Activated CD8-positive, alpha-beta memory T cell treated with anti-CD3 and anti-CD28 coated beads for 1 hour (primary cell): ENCODE results near the gene RAB19.
A peak's percentile ranks its signal among the peaks of the same experiment; 100 is the strongest.

Experiments used
- DNase-seq, 2 donors: peaks; one replicate each; pipeline ENCODE4 v3.0.0-alpha.2; 2020; ENCODE audit warnings: low read depth in 1 of 2; ENCODE audit errors: extremely low read depth in 1 of 2

The RAB19 gene, protein sequence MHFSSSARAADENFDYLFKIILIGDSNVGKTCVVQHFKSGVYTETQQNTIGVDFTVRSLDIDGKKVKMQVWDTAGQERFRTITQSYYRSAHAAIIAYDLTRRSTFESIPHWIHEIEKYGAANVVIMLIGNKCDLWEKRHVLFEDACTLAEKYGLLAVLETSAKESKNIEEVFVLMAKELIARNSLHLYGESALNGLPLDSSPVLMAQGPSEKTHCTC

DNA sequence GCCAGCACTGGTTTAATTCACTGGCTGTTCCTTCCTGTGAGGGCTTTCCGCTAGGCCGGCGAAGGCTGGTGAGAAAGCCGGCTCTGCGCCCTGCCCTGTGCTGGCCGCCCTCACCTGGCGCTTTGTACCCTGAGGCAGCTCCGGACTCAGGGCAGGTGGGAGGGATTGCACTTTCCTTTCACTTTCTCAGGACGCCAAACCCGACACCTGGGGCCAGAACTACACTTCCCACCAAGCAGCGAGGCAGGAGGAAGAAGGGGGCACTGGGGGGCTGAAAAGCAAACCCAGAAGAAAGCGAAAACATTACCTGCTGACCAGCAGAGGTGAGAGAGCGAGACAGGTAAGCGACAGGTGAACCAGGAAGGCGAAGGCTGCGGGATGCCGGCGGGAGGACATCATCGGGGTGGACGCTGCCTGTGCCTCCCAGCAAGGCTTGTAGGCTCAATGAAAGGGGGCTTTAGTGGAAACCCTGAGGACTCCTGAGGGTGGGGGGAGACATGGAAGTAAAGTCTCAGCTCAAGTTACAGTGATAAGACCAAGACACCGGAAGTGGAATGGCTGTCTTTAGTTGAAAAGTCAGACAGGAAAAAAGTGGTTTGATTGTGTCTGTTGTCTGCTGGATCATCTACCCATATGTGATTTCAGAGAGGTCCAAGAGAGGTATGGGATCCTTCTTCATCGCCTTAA, at the start of gene RAB19:
Gene RAB19 (plus strand): TSS at position 181 of the 687 bp plus-strand sequence. CDS start 3,589 bp downstream, outside the sequence.
- DNase-seq = peak in 1 of 2 donors; percentile 22

DNA sequence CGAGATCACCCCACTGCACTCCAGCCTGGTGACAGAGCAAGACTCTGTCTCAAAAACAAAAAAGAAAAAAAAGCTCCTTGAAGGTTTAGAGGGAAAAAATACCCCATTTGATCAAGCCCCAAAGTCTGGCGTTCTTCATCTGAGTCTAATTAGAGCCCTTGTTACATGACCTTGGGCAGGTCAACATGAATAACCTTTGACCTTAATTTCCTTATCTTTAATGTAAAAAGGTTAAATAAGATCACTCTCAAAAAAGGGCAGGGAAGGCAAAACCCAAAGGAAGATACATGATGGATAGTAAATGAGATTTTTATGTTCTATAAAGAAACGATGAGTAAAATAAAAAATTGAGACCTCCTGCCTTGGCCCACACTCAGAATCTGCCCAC, 45.8 kb upstream of the RAB19 start:
- no peak for DNase-seq

DNA sequence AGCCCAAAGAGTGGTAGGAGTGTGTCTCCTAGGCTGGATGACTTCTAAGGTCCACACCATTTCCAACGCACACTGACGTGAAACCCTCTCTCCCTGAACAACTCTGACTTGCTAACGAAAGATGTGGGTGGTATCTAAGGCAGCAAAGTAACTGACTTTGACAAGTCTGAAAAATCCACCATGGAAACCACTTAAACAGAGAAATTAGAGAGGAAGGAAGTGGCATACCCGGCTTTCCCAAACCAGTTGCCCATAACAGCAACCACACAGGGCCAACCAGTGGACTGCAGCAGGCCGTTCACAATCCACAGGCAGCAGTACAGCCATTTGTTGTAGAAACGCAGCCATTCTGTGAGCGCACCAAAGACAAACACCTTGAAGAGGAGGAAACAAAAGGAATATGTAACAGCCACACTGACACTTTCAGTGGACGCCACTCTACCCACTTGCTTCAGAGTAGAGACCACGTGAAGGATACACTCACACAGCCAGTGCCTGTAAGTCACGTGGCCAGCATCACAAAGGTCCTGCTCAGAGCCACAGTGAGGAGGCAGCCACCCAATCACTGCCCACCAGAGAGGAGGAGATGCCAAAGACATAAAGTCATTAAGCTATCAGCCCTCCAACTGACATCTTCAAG, 45.3 kb upstream of the RAB19 start:
- DNase-seq = no peak

DNA sequence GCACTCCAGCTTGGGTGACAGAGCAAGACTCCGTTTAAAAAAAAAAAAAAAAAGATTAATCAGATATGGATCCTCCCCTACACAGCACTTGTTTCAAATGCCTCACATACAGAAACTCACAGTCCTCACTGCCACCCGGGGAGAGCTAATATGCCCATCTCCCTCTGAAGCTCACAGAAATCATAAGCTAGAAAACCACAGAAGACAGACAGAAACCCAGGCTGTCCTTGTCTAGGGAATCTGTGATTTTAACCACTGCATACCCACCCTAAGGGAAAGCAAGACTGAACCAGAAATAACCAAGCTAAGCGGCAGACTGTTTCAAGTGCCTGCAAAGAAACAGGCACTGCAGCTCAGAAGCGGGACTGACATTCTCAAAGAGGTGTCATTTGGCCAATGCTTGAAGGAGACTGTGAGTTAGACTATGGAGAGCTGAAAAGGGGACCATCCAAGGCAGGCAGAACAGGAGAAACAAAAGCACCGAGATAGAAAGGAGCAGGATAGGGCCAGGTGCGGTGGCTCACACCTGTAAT, 43.1 kb upstream of the RAB19 start:
- no peak for DNase-seq

DNA sequence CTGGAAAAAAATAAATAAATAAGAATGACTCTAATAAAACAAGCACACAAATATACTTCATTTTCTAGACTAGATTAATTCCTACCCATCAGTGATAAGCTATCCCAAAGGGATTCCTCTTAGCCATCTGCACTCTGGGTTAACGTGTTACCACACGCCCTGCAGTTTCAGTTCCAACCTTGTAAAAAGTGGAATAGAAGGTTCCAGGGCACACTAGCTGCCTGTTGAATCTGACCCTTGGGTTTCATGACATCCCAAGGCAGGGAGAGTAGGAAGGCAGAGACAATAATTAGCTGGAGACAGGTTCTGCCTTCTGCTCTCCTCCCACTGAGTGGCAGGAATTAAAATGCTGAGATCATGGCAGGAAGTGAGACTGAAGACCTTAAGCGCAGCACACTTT, 39.0 kb upstream of the RAB19 start:
- no peak for DNase-seq

DNA sequence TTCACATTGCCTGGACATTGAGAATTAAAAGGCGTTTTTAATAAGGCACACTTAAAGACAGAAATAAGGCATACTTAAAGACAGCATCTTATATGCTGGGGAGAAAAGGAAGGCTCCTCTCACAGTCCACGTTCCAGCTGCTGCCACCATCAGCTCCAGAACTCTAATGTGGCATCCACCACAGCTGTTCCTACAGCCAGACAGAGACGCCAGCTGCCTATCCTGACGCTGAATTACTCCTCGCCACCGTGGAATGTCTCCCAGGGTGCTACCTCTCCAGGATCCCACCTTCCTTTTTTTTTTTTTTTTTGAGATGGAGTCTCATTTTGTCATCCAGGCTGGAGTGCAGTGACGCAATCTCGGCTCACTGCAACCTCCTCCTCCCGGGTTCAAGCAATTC, 36.3 kb upstream of the RAB19 start:
- DNase-seq = no peak

DNA sequence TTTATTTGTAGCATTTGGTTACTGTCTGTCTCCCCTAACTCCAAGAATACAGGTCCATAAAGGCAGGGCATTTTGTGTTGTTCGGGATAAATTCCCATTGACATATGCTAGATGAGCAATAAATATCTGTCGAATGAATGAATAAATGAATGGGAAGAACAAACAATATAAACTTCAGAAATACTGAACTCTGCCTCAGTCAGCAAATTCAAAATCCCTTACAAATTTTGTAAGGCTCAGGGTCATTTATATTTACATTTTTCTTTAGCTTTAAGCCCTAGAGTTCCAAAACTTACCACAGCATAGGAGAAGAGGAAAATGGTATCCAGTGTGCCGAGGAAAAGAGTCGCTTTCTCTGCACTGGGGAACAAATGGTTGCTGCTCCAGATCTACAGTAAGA, 34.6 kb upstream of the RAB19 start:
- no peak for DNase-seq

DNA sequence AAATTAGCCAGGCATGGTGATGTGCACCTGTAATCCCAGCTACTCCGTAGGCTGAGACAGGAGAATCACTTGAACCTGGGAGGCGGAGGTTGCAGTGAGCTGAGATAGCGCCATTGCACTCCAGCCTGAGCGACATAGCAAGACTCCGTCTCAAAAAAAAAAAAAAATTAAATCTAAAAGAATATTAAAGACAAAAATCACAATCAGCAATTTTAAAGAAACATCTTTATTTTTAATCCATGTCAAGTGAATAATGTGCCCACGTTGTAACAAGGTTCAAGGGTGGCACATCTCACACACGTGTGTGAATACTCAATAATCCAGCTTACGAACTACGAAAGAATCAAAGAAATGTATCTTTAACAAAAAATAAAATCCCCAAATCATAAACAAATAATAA, 28.5 kb upstream of the RAB19 start:
- no peak for DNase-seq

DNA sequence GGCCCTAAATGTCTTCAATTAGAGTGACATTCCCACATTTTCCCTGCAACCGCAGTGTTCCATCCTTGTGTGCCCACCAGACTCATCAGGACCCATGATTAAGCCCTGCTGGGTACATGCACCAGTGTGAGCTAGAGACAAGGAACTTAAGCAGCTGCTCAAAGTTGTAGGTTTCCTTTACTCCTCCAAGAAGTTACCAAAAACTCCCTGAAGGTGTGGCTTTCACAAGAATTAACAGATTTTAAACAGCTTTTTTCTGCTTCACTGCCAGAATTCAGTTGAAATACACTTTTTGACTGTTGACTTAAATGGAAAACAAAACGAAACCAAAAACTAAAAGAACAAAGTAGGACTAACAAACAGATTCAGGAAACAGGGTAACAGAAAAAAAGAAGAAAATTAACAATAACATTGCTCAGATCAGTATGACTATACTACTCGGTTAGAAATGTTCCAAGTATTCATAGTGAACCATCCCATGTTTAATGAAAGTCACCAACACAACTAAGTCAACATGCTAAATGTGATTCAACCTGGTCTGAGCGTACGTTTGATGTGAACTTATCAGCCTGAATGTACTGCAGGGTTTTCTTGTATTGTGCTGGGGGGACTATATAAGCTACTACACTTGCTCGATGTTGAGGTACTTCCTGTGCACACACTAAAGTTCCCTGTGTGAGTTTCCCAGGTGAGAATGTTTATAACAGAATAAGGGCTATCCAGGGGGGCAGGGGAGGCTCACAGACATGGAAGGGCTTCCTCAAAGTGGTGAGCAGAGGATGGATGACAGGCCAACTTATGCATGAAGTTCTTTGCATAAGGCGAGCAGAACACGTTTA, 27.7 kb upstream of the RAB19 start:
- no peak for DNase-seq

DNA sequence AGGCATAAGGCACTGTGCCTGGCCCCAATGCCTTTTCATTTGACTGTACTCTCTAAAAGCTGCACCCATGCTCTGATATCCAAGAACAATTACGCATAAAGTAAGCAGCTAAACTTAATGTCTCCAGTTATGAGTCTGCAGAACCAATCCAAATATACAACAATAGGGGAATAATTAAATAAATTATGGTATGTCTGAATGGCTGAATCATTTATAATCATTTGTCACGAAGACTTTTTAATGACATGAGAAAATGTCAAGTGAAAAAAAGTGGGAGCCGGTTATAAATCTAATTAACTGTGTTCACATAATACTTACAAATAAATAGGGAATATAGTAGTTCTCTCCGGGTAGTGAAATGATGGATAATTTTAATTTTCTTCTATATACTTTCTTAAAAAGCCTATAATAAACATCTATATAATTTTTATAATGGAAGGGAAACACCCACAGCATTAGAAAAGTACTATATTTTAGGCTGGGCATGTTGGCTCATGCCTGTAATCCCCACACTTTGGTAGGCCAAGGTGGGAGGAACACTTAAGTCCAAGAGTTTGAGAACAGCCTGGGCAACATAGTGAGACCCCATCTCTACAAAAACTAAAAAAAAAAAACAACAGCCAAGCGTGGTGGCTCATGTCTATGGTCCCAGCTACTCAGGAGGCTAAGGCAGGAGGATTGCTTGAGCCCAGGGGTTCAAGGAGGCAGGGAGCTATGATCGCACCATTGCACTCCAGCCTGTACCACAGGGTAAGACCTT, 19.7 kb upstream of the RAB19 start:
- no peak for DNase-seq

DNA sequence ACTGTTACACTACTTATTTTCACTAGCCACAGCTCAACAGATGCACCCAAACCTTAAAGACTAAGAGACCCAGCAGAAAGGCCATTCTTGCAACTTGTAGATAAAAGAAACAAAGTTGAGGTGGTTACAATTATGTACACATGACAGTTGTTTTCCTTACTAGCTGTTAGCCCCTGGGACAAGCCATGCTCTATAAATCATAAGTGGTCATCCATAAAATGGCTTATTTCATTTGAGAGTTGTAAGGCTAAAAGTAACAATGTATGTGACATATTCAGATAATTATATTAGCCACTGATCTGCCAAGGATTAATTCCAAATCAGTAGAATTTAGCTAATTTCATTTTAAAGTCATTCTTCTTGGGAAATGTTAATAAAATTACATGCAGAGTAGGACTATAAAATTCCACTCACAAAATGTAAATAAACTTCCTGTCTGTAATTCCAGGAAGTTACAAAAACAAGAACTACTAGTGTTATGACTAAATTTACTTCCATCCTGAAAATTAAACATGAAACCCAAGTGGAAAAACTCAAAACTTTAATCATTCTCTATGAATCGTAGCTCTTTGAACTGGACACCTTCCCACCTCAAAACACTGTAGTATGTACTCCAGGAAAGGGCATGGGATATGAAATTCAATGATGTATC, 18.8 kb upstream of the RAB19 start:
- no peak for DNase-seq

DNA sequence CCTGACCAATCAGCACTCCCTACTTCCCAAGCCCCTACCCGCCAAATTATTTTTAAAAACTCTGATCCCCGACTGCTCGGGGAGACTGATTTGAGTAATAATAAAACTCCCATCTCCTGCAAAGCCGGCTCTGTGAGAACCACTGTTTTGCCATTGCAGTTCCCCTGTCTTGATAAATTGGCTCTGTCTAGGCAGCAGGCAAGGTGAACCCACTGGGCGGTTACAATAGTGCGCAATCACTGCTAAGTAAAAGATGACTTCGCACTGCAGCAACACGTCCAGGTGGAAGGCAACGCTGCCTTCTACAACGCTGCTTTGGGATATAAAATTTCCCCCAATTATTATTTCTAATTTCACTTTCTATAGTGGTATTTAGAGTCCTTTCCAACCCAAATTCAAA, 14.4 kb upstream of the RAB19 start:
- DNase-seq = no peak

DNA sequence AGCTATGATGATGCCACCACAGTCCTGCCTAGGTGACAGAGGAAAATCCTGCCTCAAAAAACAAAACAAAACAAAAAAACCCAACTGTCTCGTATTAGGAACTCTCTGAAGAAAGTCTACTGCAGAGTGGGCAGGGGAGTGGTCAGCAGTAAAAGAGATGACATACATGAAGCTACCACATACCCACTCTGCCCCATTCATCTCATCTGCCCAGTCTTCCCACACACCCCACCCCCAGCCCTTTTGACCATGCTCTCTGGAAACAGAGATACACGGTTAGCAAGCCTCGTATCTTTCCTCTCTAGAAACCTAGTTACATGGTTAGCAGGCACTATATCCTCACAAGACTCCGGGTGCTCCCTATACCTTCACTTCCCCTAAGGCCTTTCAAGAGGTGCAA, 13.8 kb upstream of the RAB19 start:
- no peak for DNase-seq

DNA sequence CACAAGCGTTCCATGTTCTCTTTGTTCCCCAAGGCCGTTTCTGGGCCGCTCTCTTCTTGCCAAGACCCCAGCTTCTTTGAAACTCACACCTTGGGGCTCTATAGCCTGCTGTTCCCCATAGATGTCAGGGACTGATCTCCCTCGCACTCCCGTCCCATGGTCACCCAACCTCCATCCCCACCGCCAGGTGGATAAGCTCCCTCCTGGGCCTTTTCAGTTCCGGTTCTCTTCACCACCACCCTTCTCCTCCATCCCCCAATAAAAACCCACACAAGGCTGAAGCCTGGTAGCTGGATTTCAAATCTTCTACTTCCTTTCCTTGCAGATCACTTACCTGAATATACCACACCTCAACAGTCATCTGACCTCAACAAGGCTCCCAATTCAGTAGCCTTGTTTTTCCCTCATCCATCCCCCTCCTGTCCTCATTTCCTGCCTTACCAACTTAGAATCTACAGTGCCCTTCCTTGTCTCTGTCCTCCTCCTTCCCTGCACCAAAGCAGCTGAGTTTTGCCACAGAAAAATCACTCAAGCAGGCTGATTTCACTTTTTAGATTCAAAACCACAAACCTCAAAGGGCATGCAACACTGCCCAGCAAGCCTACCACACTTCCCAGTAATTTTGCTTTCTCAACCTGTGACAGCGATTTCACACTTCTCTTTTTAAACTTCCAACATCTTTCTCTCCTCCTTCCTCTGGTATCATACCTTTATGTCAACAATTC, 13.2 kb upstream of the RAB19 start:
- DNase-seq = no peak

DNA sequence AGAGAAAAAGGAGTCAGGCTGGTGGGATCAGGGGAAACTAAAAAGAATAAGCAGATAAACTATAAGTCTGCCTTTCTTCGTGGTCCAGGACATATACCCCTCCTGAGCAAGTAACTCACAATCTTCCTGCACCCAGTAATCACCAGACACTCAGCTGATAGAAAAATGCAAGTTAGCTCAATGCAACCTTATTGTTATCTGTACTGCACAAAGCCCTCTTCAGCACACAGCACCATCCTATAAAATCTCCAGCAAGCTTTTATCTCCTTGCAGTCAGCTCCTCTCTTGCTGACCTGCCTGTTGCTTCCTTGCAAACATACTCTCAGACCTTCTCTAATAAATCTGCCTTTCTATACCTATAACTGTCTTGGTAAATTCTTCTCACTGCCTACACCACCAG, 12.2 kb upstream of the RAB19 start:
- DNase-seq = no peak

DNA sequence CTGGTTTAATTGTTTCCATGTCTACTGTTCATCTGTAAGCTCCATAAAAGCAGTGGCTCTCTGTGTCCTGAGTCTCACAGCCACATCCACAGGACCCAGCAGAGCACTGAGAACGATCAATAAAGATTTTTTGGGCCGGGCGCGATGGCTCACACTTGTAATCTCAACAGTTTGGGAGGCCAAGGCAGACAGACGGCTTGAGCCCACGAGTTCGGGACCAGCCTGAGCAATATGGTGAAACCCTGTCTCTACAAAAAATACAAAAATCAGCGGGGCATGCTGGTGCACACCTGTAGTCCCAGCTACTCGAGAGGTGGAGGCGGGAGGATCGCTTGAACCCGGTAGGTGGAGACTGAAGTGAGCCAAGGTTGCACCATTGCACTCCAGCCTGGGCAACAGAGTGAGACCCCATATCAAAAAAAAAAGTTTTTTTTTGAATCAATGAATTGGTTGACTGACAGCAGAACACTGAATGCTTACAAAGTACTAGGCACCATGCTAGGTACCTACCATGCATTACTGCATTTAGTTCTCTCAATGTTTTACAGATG, 10.0 kb upstream of the RAB19 start:
- DNase-seq = no peak

DNA sequence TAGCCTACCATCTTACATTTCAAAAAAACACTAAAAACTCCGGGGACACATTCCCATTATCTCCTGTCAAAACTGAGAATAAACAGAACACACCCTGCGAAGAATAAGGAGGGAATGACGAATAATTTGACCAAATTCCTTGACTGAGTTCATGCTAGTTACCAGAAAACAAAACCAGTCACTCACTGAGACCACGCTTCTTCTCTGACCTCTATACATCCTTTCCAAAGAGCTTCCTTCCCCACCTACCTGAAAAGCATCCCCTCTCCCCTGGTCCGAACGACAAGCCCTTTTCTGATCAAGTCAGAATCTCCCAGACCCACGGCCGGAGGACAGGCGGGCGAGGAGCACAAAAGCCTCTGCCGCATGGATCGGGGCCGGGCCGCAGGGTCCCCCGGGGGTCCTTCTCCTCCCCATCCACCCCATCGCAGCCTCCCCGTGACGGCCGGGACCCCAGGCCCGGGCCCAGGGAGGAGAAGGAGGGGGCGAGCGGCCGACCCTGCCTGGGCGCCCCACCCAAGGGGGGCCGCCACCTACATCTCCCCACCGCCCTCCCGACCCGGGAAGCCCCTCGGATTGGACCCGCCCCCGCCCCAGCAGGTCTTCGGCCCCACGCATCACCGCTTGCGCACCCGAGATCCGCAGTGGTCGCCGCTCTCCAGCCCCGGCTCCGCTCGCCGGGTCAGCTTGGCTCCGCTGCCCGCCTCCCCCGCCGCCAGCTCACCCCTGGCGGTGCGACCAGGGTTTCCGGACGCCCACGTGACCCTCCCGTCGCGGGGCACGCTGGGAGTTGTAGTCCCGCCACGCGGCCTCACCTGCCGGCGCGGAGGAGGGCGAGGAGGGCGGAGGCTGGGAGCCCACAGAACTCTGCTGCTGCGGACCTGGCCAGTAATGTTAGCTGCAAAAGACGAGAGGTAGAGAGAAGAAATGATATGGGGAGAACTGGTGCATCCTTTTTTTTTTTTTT, 5.8 kb upstream of the RAB19 start, which contains the start of gene SLC37A3:
Gene SLC37A3 (minus strand): TSS at position 747 of the 967 bp plus-strand sequence. CDS start 16,004 bp downstream, outside the sequence.
- DNase-seq = peak; percentile 46 to 80

DNA sequence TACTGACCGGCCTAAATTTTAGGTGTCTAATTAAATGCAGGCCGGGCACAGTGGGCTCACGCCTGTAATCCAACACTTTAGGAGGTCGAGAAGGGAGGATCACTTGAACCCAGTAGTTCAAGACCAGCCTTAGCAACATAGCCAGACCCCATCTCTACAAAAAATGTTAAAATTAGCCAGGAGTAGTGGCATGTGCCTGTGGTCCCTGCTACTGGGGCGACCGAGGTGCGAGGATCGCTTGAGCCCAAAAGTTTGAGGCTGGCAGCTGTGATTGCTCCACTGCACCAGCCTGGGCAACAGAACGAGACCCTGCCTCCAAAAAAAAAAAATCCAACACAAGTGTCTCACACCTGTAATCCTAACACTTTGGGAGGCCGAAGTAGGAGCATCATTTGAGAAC, 5.0 kb upstream of the RAB19 start:
- no peak for DNase-seq
